GM12864 (cell line): ENCODE measurements around the gene STX8.

Experiments
- DNase-seq: peaks from one replicate; pipeline ENCODE4 v3.0.0-alpha.2; 2011; ENCODE audit warnings: low read depth
- H3K4me3 ChIP-seq: 2 replicates; pipeline ENCODE4 v1.5.1; 2011; ENCODE audit warnings: mild to moderate bottlenecking, low read depth, low read length, control low read depth
- CTCF ChIP-seq: IDR thresholded peaks from 2 replicates; pipeline ENCODE4 v1.5.1; 2011; ENCODE audit warnings: low read depth, mild to moderate bottlenecking, moderate library complexity, low read length, control low read depth, inconsistent platforms; ENCODE audit errors: missing control alignments

The STX8 gene

GRCh38 chr17:9484789-9485188, 90.8 kb downstream of the STX8 start:
- H3K4me3 ChIP-seq = no peak overlapping the region
- DNase-seq = no peak
- TF ChIP-seq CTCF = no peak

DNA sequence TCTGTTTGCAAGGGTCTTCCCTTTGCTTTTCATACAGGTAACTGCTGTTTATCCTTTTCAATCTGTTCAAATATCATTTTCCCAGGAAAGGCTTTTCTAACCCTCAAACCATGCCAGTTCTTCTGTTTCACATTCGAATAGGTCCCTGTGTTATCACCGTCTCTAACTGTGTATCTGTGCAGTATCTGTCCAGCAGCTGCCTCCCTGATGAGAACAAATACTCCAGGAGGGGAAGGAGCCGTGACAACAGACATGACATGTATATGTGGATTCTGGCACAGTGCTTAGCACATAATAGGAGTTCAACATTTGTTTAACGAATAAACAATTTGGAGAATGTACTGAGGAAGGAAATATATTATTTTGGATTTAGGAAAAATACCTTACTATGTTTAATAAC, 95.7 kb downstream of the STX8 start:
- no peak for DNase-seq
- H3K4me3 ChIP-seq = no peak overlapping the region
- no peak for TF ChIP-seq CTCF

- no peak for TF ChIP-seq CTCF
- no peak for DNase-seq
- no peak overlapping the region for H3K4me3 ChIP-seq
Observed at GRCh38 chr17:9478889-9479288, 96.7 kb downstream of the STX8 start.

GRCh38 chr17:9475101-9475658, 100.4 kb downstream of the STX8 start:
- no peak for DNase-seq
- no peak for TF ChIP-seq CTCF
- no peak overlapping the region for H3K4me3 ChIP-seq

DNA sequence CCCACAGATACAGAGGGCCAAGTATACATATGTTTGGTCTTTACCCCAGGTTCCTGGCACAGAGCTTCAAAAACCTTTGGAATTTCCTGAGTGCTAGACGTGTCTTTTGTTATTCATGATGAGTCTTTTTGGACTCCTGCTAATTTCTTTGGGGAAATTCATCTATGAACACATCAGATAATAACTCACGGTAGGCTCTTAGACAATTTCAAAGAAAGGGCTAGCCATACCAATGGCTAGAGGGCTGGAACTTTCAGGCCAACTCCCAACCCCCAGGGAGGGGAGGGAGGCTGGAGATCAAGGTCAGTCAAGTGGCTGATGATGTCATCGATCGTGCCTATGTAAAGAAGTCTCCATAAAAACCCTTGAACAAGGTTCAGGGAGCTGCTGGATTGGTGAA, 101.9 kb downstream of the STX8 start:
- H3K4me3 ChIP-seq = no peak overlapping the region
- no peak for TF ChIP-seq CTCF
- DNase-seq = no peak

DNA sequence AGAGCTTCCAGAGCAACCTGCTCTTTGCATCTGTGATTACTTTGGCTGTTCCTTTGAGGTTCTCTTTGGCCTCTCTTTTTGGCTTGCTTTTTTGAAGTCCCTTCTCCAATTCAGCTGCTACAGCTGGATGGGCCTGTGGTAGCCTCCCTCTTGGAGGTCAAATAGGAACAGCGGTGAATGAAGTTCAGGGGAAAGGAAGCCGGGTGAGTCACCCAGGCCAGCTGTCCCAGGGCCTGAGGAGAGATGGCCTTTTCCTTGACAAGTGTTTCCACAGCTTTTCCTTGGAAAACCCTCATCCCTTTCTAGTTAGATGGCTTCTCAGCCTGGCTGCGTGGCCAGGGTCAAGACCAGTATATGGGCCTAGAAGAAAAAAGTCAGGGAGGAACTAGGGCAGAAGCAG, 103.1 kb downstream of the STX8 start:
- no peak for TF ChIP-seq CTCF

GRCh38 chr17:9472094-9472493, 103.5 kb downstream of the STX8 start:
- no peak for DNase-seq
- TF ChIP-seq CTCF = no peak
- no peak overlapping the region for H3K4me3 ChIP-seq

More for the DNA sequence above, 103.1 kb downstream of the STX8 start:
- no peak for DNase-seq
- H3K4me3 ChIP-seq = no peak overlapping the region
